Keratinocyte (primary cell): ENCODE data around the gene ZNF680. TPM values are rescaled to one million over a fixed set of nuclear protein-coding genes. Genes with fewer than 3 reads are reported as not detected.

Experiments
- DNase-seq: peaks from one replicate; pipeline ENCODE4 v3.0.0-alpha.2; 2011; ENCODE audit warnings: low read depth, missing footprints, low spot score
- FAIRE-seq: peaks from 2 replicates; lab custom pipeline; 2011; peaks lifted over from hg19 to GRCh38; lab: Jason Lieb, UNC
- H2AFZ ChIP-seq: 2 replicates; pipeline ENCODE4 v1.6.0; 2012; ENCODE audit warnings: low read length, control low read depth, inconsistent platforms; ENCODE audit not compliant: control insufficient read depth
- H3K27ac ChIP-seq: 2 replicates; pipeline ENCODE4 v1.5.1; 2011; ENCODE audit warnings: low read length; ENCODE audit not compliant: control insufficient read depth, insufficient read depth
- H3K27me3 ChIP-seq: 3 replicates; pipeline ENCODE4 v1.6.0; 2011; ENCODE audit warnings: low read length; ENCODE audit not compliant: control insufficient read depth, insufficient read depth; ENCODE audit errors: extremely low read depth
- H3K36me3 ChIP-seq, 2 experiments: 2 replicates in 1 of 2; 3 replicates in 1 of 2; pipeline ENCODE4 v1.5.1; 2011; ENCODE audit warnings: low read length in 2 of 2, mild to moderate bottlenecking in 1 of 2; ENCODE audit not compliant: control insufficient read depth in 2 of 2, insufficient read depth in 2 of 2; ENCODE audit errors: extremely low read depth in 1 of 2
- H3K4me1 ChIP-seq: 3 replicates; pipeline ENCODE4 v1.5.1; 2011; ENCODE audit warnings: low read length; ENCODE audit not compliant: control insufficient read depth, insufficient read depth; ENCODE audit errors: extremely low read depth
- H3K4me2 ChIP-seq: 3 replicates; pipeline ENCODE4 v1.6.0; 2011; ENCODE audit warnings: low read depth, low read length; ENCODE audit not compliant: control insufficient read depth, insufficient read depth; ENCODE audit errors: extremely low read depth
- H3K4me3 ChIP-seq, 3 experiments: fragments of 200-600 bp in 1 of 3; sonication (generic) in 1 of 3; 2 replicates in 2 of 3; 3 replicates in 1 of 3; pipeline ENCODE4 v1.5.1; 2011 to 2016; ENCODE audit warnings: low read length in 3 of 3, mild to moderate bottlenecking in 3 of 3, control low read depth in 2 of 3, inconsistent platforms in 1 of 3, low read depth in 1 of 3, mixed read lengths in 1 of 3, mixed run types in 1 of 3, moderate library complexity in 1 of 3; ENCODE audit not compliant: control insufficient read depth in 2 of 3, insufficient read depth in 2 of 3; ENCODE audit errors: extremely low read depth in 1 of 3
- H3K79me2 ChIP-seq: 2 replicates; pipeline ENCODE4 v1.6.0; 2012; ENCODE audit warnings: low read length; ENCODE audit not compliant: control insufficient read depth, insufficient read depth
- H3K9ac ChIP-seq: 3 replicates; pipeline ENCODE4 v1.6.0; 2011; ENCODE audit warnings: low read length; ENCODE audit not compliant: control insufficient read depth, insufficient read depth; ENCODE audit errors: extremely low read depth
- H3K9me1 ChIP-seq: 3 replicates; pipeline ENCODE4 v1.6.0; 2011; ENCODE audit warnings: low read length; ENCODE audit not compliant: control insufficient read depth, insufficient read depth; ENCODE audit errors: extremely low read depth
- H3K9me3 ChIP-seq: 2 replicates; pipeline ENCODE4 v1.5.1; 2012; ENCODE audit warnings: low read depth, low read length; ENCODE audit not compliant: control insufficient read depth
- H4K20me1 ChIP-seq: 3 replicates; pipeline ENCODE4 v1.6.0; 2011; ENCODE audit warnings: low read length; ENCODE audit not compliant: control insufficient read depth, insufficient read depth; ENCODE audit errors: extremely low read depth
- CTCF ChIP-seq, 3 experiments: IDR thresholded peaks in 1 of 3; conservative IDR thresholded peaks in 1 of 3; optimal IDR thresholded peaks in 1 of 3; 2 replicates in 2 of 3; 3 replicates in 1 of 3; pipeline versions ENCODE3 to v1.5.1; 2011; ENCODE audit warnings: low read length in 3 of 3, mild to moderate bottlenecking in 3 of 3, moderate library complexity in 2 of 3, control low read depth in 1 of 3, inconsistent platforms in 1 of 3; ENCODE audit not compliant: insufficient read depth in 2 of 3; ENCODE audit errors: extremely low read depth in 1 of 3
- EZH2 ChIP-seq: IDR thresholded peaks from one replicate; pipeline ENCODE4 v1.6.1; 2012; ENCODE audit warnings: inconsistent platforms, mild to moderate bottlenecking, low read length, moderate library complexity
- dilution Hi-C: fragments of 300-500 bp; cut with MboI; formaldehyde crosslinking; loops from one replicate; pipeline ENCODE4 v1.7.0; 2020; ENCODE audit warnings: low sequenced_read_pairs; ENCODE audit not compliant: extremely low pct_ligation_motif_present
- polyA plus RNA-seq, 5 experiments: library from polyadenylated mRNA; depleted of rRNA in 3 of 5; stranded (reverse) in 3 of 5; stranded (forward) in 1 of 5; unstranded in 1 of 5; fragments of >200 nt; gene quantifications; 1 replicate in 1 of 5; 2 replicates in 3 of 5; 3 replicates in 1 of 5; pipeline versions ENCODE4 v1.2.1 to v1.2.3, GENCODE V29; 2011 to 2012; ENCODE audit warnings: missing spikeins in 2 of 5, low read depth in 1 of 5, low replicate concordance in 1 of 5

The ZNF680 gene
- polyA plus RNA-seq, 1 donor (not counting 4 experiments of a cell fraction or from before 2014, with no cell fraction given), result 4.5 TPM

DNA sequence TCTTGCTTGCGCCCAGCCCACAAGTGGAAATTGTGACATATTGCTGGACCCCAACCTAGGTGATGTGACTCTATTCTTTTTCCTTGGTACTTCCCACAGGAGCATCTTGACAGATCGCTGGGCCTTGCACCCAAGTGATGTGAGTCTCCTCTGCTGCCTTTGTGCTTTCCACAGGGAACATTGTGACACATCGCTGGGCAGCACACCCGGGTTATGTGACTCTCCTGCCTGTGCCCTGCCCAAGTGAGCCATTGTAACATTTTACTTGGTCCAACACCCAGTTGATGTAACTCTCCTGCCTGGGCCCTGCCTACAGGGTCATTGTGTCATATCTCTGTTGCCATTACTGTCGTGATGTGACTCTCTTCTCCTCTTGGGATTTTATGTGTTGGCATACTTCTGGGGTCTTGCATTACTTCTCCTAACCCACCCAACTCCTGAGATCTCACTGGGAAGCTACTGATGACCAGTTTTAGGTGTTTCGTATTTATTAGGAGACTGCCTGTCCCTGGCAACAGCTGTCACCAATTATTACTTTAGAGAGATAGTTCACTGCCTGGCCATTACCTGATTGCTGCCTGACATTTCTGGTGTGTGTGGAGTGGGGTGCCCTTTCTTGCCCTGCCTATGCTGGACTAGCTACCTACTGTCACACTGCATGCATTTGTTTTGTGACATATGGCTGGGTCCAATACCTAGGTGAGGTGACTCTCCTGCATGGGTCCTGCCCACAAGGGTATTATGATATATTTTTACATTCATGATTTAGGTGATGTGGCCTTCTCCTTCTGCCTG is 45.4 kb upstream of the ZNF680 start:
- Histone ChIP-seq H3K4me1 (no peaks in the 10 kb centered on the region), H3K9ac (no peak overlapping the region), H3K9me1 (no peaks in the 10 kb centered on the region), H3K4me2 (no peak overlapping the region), H2AFZ (no peak overlapping the region), H3K9me3 (peaks cover 3% of the 10 kb centered on the region), H3K36me3 (no peaks in the 10 kb centered on the region), H3K27me3 (no peaks in the 10 kb centered on the region), H3K79me2 (no peaks in the 10 kb centered on the region), H3K4me3 (no peak overlapping the region), H3K27ac (no peak overlapping the region), H4K20me1 (no peaks in the 10 kb centered on the region)
- dilution Hi-C loops, result no loop called here
- no peak for TF ChIP-seq EZH2
- no peak for TF ChIP-seq CTCF (optimal IDR thresholded peaks at IDR 0.05 in 1 of 3, IDR thresholded peaks at IDR 0.05 in 1 of 3, conservative IDR thresholded peaks at IDR 0.05 in 1 of 3; ENCODE audit: extremely low read depth in 1 of 3, insufficient read depth in 2 of 3, low read length in 3 of 3)
- no peak for FAIRE-seq
- no peak for DNase-seq

DNA sequence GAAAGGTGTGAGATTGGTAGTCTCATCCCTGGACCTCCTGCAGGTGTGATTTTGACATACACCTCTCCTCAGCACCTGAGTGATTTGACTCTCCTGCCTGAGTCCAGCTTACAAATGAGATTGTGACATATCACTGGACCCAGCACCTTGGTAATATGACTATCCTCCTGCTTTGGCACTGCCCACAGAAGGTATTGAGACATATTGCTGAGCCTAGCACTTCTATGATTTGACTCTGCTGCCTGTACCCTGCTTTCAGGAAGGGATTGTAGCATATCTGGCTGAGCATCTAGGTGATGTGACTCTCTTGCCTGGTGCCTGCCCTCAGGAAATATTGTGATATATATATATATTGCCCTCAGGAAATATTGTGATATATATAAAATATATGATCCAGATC is 43.5 kb upstream of the ZNF680 start:
- no peak for DNase-seq
- TF ChIP-seq CTCF (optimal IDR thresholded peaks at IDR 0.05 in 1 of 3, IDR thresholded peaks at IDR 0.05 in 1 of 3, conservative IDR thresholded peaks at IDR 0.05 in 1 of 3; ENCODE audit: extremely low read depth in 1 of 3, insufficient read depth in 2 of 3, low read length in 3 of 3), result no peak
- no peak for TF ChIP-seq EZH2
- no peaks in the 10 kb centered on the region for H4K20me1 ChIP-seq
- no peaks in the 10 kb centered on the region for H3K27me3 ChIP-seq
- no peaks in the 10 kb centered on the region for H3K4me1 ChIP-seq
- H3K36me3 ChIP-seq, result no peaks in the 10 kb centered on the region
- no peak overlapping the region for H3K27ac ChIP-seq
- H3K9ac ChIP-seq, result no peak overlapping the region
- H3K4me3 ChIP-seq, result no peak overlapping the region
- no peak overlapping the region for H3K4me2 ChIP-seq
- H2AFZ ChIP-seq, result no peak overlapping the region
- no peaks in the 10 kb centered on the region for H3K9me1 ChIP-seq
- peaks cover 3% of the 10 kb centered on the region for H3K9me3 ChIP-seq
- no peaks in the 10 kb centered on the region for H3K79me2 ChIP-seq
- no peak for FAIRE-seq
- dilution Hi-C loops, result no loop called here
